ENCODE data around the gene TRIM34. TPM values are rescaled to one million over a fixed set of nuclear protein-coding genes. Genes with fewer than 3 reads are reported as not detected.

TRIM34 gene
- total and polyA plus RNA-seq, 2 experiments from 2014 or later = 3.9 to 5.1 TPM

DNA sequence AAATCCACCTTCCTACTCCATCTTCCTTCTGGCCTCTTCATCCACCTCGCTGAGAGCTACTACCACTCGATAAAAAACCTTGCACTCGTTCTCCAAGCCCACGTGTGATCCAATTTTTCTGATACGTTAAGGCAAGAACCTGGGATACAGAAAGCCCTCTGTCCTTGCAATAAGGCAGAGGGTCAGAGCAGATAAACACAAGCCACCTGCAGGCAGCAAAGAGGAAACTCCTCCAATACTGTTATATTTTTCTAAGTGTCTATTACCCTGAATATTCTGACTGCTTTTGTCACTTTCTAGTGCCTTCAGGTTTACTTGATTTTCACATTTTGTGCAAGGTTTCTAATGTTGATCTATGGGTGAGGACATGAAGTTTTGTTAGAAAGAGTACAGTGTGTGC is 33.5 kb downstream of the TRIM34 start:
- H3K27me3 ChIP-seq (replicated peaks; ENCODE audit: insufficient read depth) = no peaks in the 10 kb centered on the region
- DNase-seq = no peak
- in situ Hi-C loops (cut with MboI) = no loop called here
- no peaks in the 10 kb centered on the region for H3F3A ChIP-seq (ENCODE audit: insufficient read depth)
- no peaks in the 10 kb centered on the region for H3K4me1 ChIP-seq (ENCODE audit: insufficient read depth)
- 87 to 92% methylated on average over 5 of the region's 5 CpGs for WGBS, 2 experiments (ENCODE audit: low coverage in 1 of 2, low lambda C conversion rate in 2 of 2, missing lambda C conversion rate in 2 of 2)
- H3K9ac ChIP-seq = no peak overlapping the region
- no peak overlapping the region for H3K27ac ChIP-seq
- no peaks in the 10 kb centered on the region for H3K9me3 ChIP-seq (ENCODE audit: low read depth)
- no peaks in the 10 kb centered on the region for H4K20me1 ChIP-seq (ENCODE audit: insufficient read depth)
- no peak for TF ChIP-seq EZH2phosphoT487 (IDR thresholded peaks at IDR 0.05; ENCODE audit: insufficient read depth, low read depth)
- TF ChIP-seq EZH2 (IDR thresholded peaks at IDR 0.05; ENCODE audit: insufficient read depth, poor library complexity, severe bottlenecking) = no peak
- no peaks in the 10 kb centered on the region for H3K9me2 ChIP-seq (ENCODE audit: insufficient read depth)
- H3K4me3 ChIP-seq = no peak overlapping the region
- no peaks in the 10 kb centered on the region for H3K79me2 ChIP-seq (ENCODE audit: insufficient read depth)
- no peak overlapping the region for H2AFZ ChIP-seq
- H3K36me3 ChIP-seq (ENCODE audit: low read depth) = no peaks in the 10 kb centered on the region; the same call in 1 of the 2 replicates
- no peak overlapping the region for H3K4me2 ChIP-seq (ENCODE audit: unreplicated experiment)

DNA sequence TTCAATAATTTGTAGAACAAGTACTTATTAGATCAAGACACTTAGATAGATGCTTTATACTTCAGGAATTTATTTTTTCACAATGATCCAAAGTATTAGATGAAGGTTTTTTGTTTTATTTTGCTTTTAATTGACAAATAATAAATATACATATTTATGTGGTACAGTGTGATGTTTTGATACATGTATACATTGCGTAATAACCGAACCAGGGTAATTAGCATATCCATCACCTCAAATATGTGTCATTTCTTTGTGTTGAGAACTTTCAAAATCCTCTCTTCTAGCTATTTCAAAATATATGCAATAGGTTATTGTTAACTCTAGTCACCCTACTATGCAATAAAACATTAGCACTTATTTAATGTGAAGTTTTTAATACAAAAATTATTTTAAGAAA is 38.7 kb downstream of the TRIM34 start:
- WGBS, 2 experiments (ENCODE audit: low coverage in 1 of 2, low lambda C conversion rate in 2 of 2, missing lambda C conversion rate in 2 of 2) = 92 to 98% methylated on average over 2 of the region's 2 CpGs
- Histone ChIP-seq H3F3A (ENCODE audit: insufficient read depth) (no peaks in the 10 kb centered on the region), H3K4me2 (ENCODE audit: unreplicated experiment) (no peak overlapping the region), H3K4me3 (no peak overlapping the region), H3K36me3 (ENCODE audit: low read depth) (peaks cover 10% of the 10 kb centered on the region; the same call in 1 of the 2 replicates), H3K27ac (no peak overlapping the region), H3K27me3 (replicated peaks; ENCODE audit: insufficient read depth) (no peaks in the 10 kb centered on the region), H2AFZ (no peak overlapping the region), H4K20me1 (ENCODE audit: insufficient read depth) (no peaks in the 10 kb centered on the region), H3K9ac (no peak overlapping the region), H3K9me2 (ENCODE audit: insufficient read depth) (no peaks in the 10 kb centered on the region), H3K79me2 (ENCODE audit: insufficient read depth) (no peaks in the 10 kb centered on the region), H3K9me3 (ENCODE audit: low read depth) (no peaks in the 10 kb centered on the region), H3K4me1 (ENCODE audit: insufficient read depth) (no peaks in the 10 kb centered on the region)
- DNase-seq = no peak
- in situ Hi-C loops (cut with MboI) = no loop called here
- TF ChIP-seq EZH2phosphoT487 (IDR thresholded peaks at IDR 0.05; ENCODE audit: insufficient read depth, low read depth) = no peak
- no peak for TF ChIP-seq EZH2 (IDR thresholded peaks at IDR 0.05; ENCODE audit: insufficient read depth, poor library complexity, severe bottlenecking)

DNA sequence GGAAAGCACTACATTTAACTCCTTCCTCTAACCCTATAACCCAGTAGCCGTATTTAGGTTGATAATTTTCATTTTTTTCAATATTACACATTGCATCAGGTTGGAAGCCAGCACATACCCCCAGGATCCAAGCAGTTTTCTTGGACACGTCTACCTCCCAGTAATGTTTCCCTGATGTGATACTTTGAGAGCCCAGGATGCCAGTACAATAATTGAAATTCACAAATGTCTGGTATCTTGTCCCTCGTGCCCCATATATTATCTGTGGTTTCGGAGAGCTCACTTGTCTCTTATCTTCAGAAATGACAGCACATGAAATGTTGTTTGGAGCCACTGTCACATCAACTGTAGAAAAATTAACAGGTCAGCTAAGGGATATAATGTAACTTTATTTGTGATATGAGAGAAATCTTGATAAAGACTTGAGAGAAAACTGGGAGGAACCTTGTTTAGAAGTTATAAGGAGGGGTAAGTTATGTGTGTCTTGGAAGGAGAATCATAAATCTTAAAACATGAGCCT is 40.3 kb downstream of the TRIM34 start:
- Histone ChIP-seq H3K9me3 (ENCODE audit: low read depth) (no peaks in the 10 kb centered on the region), H3K36me3 (ENCODE audit: low read depth) (peaks cover 10% of the 10 kb centered on the region; the same call in 1 of the 2 replicates)
- 88% methylated on average over 4 of the region's 4 CpGs for WGBS, 2 experiments (ENCODE audit: low coverage in 1 of 2, low lambda C conversion rate in 2 of 2, missing lambda C conversion rate in 2 of 2)

DNA sequence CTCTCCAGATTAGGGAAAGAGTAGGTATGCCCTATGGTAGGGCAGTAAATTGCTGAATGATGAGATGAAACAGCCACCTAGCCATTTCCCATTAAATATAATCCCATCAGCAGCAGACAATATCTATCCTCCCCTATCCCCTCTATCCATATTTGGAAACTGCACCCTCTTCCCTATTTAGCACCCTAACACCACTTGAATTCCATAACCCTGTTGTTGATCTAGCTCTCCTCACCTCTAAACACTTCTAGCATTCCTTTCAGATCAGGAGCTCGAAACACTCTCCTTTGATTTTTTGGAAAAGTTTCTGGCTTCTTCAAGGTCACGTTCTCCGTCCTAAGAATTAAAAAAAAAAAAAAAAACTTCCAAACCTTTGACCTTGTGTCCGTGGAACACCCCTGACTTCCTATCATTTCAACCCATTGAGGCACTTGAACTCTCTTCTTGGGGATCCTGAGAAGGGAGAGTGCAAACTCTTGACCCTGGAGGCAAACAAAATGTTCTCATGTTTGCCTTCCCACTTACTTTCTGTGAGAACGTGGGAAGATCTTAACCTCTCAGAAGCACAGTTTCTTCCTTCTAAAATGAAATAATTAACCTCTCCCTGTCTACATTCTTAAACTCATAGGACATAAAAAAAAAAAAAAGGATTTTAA is 41.1 kb downstream of the TRIM34 start:
- Histone ChIP-seq H2AFZ (no peak overlapping the region), H3F3A (ENCODE audit: insufficient read depth) (no peaks in the 10 kb centered on the region), H3K4me2 (ENCODE audit: unreplicated experiment) (no peak overlapping the region), H3K4me1 (ENCODE audit: insufficient read depth) (no peaks in the 10 kb centered on the region), H3K9me3 (ENCODE audit: low read depth) (no peaks in the 10 kb centered on the region), H3K79me2 (ENCODE audit: insufficient read depth) (no peaks in the 10 kb centered on the region), H3K9me2 (ENCODE audit: insufficient read depth) (no peaks in the 10 kb centered on the region), H3K27ac (no peak overlapping the region), H4K20me1 (ENCODE audit: insufficient read depth) (no peaks in the 10 kb centered on the region), H3K27me3 (replicated peaks; ENCODE audit: insufficient read depth) (no peaks in the 10 kb centered on the region), H3K36me3 (ENCODE audit: low read depth) (peaks cover 10% of the 10 kb centered on the region; the same call in 1 of the 2 replicates), H3K4me3 (no peak overlapping the region), H3K9ac (no peak overlapping the region)
- in situ Hi-C loops (cut with MboI) = no loop called here
- WGBS, 2 experiments (ENCODE audit: low coverage in 1 of 2, low lambda C conversion rate in 2 of 2, missing lambda C conversion rate in 2 of 2) = 92 to 98% methylated on average over 5 of the region's 5 CpGs
- DNase-seq = no peak
- TF ChIP-seq EZH2phosphoT487 (IDR thresholded peaks at IDR 0.05; ENCODE audit: insufficient read depth, low read depth) (no peak), EZH2 (IDR thresholded peaks at IDR 0.05; ENCODE audit: insufficient read depth, poor library complexity, severe bottlenecking) (no peak)

More for the DNA sequence above, 40.3 kb downstream of the TRIM34 start:
- Histone ChIP-seq H3K27me3 (replicated peaks; ENCODE audit: insufficient read depth) (no peaks in the 10 kb centered on the region), H3K9me2 (ENCODE audit: insufficient read depth) (no peaks in the 10 kb centered on the region), H3K27ac (no peak overlapping the region), H3K9ac (no peak overlapping the region), H4K20me1 (ENCODE audit: insufficient read depth) (no peaks in the 10 kb centered on the region), H3K79me2 (ENCODE audit: insufficient read depth) (no peaks in the 10 kb centered on the region), H3F3A (ENCODE audit: insufficient read depth) (no peaks in the 10 kb centered on the region), H3K4me3 (no peak overlapping the region), H3K4me1 (ENCODE audit: insufficient read depth) (no peaks in the 10 kb centered on the region), H3K4me2 (ENCODE audit: unreplicated experiment) (no peak overlapping the region), H2AFZ (no peak overlapping the region)
- DNase-seq = no peak
- in situ Hi-C loops (cut with MboI) = no loop called here
- TF ChIP-seq EZH2 (IDR thresholded peaks at IDR 0.05; ENCODE audit: insufficient read depth, poor library complexity, severe bottlenecking) (no peak), EZH2phosphoT487 (IDR thresholded peaks at IDR 0.05; ENCODE audit: insufficient read depth, low read depth) (no peak)
